Prostate gland (tissue), 2 donors: ENCODE measurements around the gene OGT. TPM values are rescaled to one million over a fixed set of nuclear protein-coding genes. Genes with fewer than 3 reads are reported as not detected.
"Not testable (repeated sequence)": the region's sequence is repeated elsewhere in the genome, so short reads cannot be mapped to it uniquely, and the experiment has no call there.

ENCODE experiments used
- DNase-seq: peaks from one replicate; pipeline ENCODE4 v3.0.0-alpha.2; 2019; ENCODE audit warnings: low spot score
- H3K27ac ChIP-seq, 2 donors: fragments of 200-600 bp; sonication (generic); 2 replicates each; pipeline ENCODE4 v1.5.1; 2017 to 2019
- H3K27me3 ChIP-seq: fragments of 200-600 bp; sonication (generic); replicated peaks from 2 replicates; pipeline ENCODE4 v1.5.1; 2019; ENCODE audit not compliant: insufficient read depth
- H3K36me3 ChIP-seq, 2 donors: fragments of 200-600 bp; sonication (generic); 1 replicate in 1 of 2; 2 replicates in 1 of 2; pipeline versions ENCODE4 v1.5.1 to v1.8.1; 2017 to 2019
- H3K4me1 ChIP-seq: fragments of 200-600 bp; sonication (generic); replicated peaks from 2 replicates; pipeline ENCODE4 v1.5.1; 2019
- H3K4me3 ChIP-seq, 2 donors: fragments of 200-600 bp; sonication (generic); 2 replicates each; pipeline ENCODE4 v1.5.1; 2017 to 2019
- H3K9me3 ChIP-seq: fragments of 200-600 bp; sonication (generic); 2 replicates; pipeline ENCODE4 v1.5.1; 2017
- CTCF ChIP-seq, 4 experiments: fragments of 200-600 bp in 2 of 4; fragments of 450-650 bp in 2 of 4; sonication (generic) in 2 of 4; IDR thresholded peaks; 1 replicate in 3 of 4; 2 replicates in 1 of 4; pipeline ENCODE4 v1.5.1; 2016 to 2019; ENCODE audit warnings: antibody characterized with exemption in 4 of 4, mild to moderate bottlenecking in 2 of 4, moderate library complexity in 2 of 4
- POLR2A ChIP-seq: fragments of 450-650 bp; IDR thresholded peaks from one replicate; pipeline ENCODE4 v1.6.1; 2016; ENCODE audit warnings: antibody characterized with exemption, mild to moderate bottlenecking
- POLR2AphosphoS5 ChIP-seq: sonication (generic); formaldehyde crosslinking; IDR thresholded peaks from one replicate; pipeline ENCODE4 v1.6.1; 2017; ENCODE audit warnings: antibody characterized with exemption
- WGBS: methylation state at CpG from one replicate; pipeline ENCODE4 v1.1.5; 2018; 5-methylcytosine and 5-hydroxymethylcytosine counted together
- intact Hi-C: fragments of 100-400 bp; cut with DNase I; formaldehyde crosslinking; loops from one replicate; pipeline ENCODE4 v1.14.2; 2022
- total RNA-seq, 2 donors: library from RNA; depleted of rRNA; stranded (reverse); fragments of >200 nt; gene quantifications; one replicate each; pipeline ENCODE4 v1.1.0, GENCODE V29; 2016

Gene OGT
- total RNA-seq, 2 donors from 2014 or later = 68.0 to 126 TPM

GRCh38 chrX:71604796-71605568, 72.1 kb downstream of the OGT start:
- no peaks in the 10 kb centered on the region for H3K9me3 ChIP-seq
- H3K27ac ChIP-seq = no peak overlapping the region
- H3K27me3 ChIP-seq = no peaks in the 10 kb centered on the region
- intact Hi-C loops = no loop called here
- H3K4me1 ChIP-seq = no peaks in the 10 kb centered on the region
- H3K4me3 ChIP-seq = no peak overlapping the region
- WGBS = 93% methylated on average over 7 of the region's 8 CpGs
- no peak for TF ChIP-seq CTCF (IDR thresholded peaks at IDR 0.05)
- no peak for TF ChIP-seq POLR2A
- TF ChIP-seq POLR2AphosphoS5 = no peak
- no peaks in the 10 kb centered on the region for H3K36me3 ChIP-seq
- DNase-seq = no peak

- Histone ChIP-seq H3K9me3 (no peaks in the 10 kb centered on the region), H3K4me1 (no peaks in the 10 kb centered on the region), H3K27me3 (no peaks in the 10 kb centered on the region), H3K4me3 (no peak overlapping the region), H3K27ac (no peak overlapping the region), H3K36me3 (no peaks in the 10 kb centered on the region)
- DNase-seq = no peak
- intact Hi-C loops = no loop called here
- no peak for TF ChIP-seq POLR2A
- no peak for TF ChIP-seq CTCF (IDR thresholded peaks at IDR 0.05)
- TF ChIP-seq POLR2AphosphoS5 = no peak
- WGBS = 64% methylated on average over 9 of the region's 9 CpGs
Measured at GRCh38 chrX:71606536-71607216, 73.8 kb downstream of the OGT start.

- Histone ChIP-seq H3K4me3 (no peak overlapping the region), H3K27ac (no peak overlapping the region), H3K9me3 (no peaks in the 10 kb centered on the region), H3K36me3 (no peaks in the 10 kb centered on the region), H3K27me3 (no peaks in the 10 kb centered on the region), H3K4me1 (no peaks in the 10 kb centered on the region)
- TF ChIP-seq CTCF (IDR thresholded peaks at IDR 0.05) (no peak), POLR2AphosphoS5 (no peak), POLR2A (no peak)
- no peak for DNase-seq
- intact Hi-C loops = no loop called here
- 65% methylated on average over 2 of the region's 2 CpGs for whole genome bisulfite sequencing
Measured at GRCh38 chrX:71607488-71607887, 74.6 kb downstream of the OGT start.

GRCh38 chrX:71609095-71609750, 76.3 kb downstream of the OGT start:
- Histone ChIP-seq H3K4me3 (no peak overlapping the region), H3K9me3 (no peaks in the 10 kb centered on the region), H3K27ac (no peak overlapping the region), H3K36me3 (no peaks in the 10 kb centered on the region), H3K4me1 (no peaks in the 10 kb centered on the region), H3K27me3 (no peaks in the 10 kb centered on the region)
- 94% methylated on average over 3 of the region's 3 CpGs for WGBS
- DNase-seq = no peak
- TF ChIP-seq CTCF (IDR thresholded peaks at IDR 0.05) = no peak
- TF ChIP-seq POLR2A = no peak
- no peak for TF ChIP-seq POLR2AphosphoS5
- intact Hi-C loops = no loop called here

- H3K36me3 ChIP-seq, H3K27ac ChIP-seq, H3K27me3 ChIP-seq, DNase-seq, H3K4me3 ChIP-seq, H3K9me3 ChIP-seq, intact Hi-C loops, H3K4me1 ChIP-seq: not testable (repeated sequence)
- WGBS = 97% methylated on average over 8 of the region's 9 CpGs
Measured at GRCh38 chrX:71611736-71612135, 78.8 kb downstream of the OGT start.
